ENCODE results near the gene CERS5.
"Not testable (repeated sequence)": the region's sequence is repeated elsewhere in the genome, so short reads cannot be mapped to it uniquely, and the experiment has no call there.

CERS5 gene

GRCh38 chr12:50151047-50151687, 16.0 kb downstream of the CERS5 start:
- POLR2A ChIA-PET: no interaction called here

DNA sequence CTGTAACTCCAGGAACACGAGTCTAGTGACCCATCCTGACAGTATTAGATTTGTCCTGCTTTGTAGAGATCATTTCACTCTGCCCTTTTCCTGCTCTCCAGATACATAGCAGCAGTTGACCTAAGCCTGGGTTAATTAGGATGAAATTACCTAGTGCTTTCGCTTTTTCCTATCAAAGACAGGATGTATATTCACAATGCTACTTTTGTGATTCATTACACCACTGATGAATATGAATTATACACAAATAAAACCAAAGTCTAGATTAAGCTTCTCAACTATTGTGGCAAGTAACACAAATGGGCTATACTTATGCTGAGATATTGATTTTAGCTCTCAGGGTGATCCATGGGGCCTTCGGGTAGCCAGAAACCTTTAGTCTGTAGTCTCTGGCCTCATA, 17.9 kb downstream of the CERS5 start:
- TF ChIP-seq SUZ12 (IDR thresholded peaks at IDR 0.05): no peak
- no peak for TF ChIP-seq L3MBTL2 (conservative IDR thresholded peaks at IDR 0.05)
- TF ChIP-seq SP1 (IDR thresholded peaks at IDR 0.05): no peak
- TF ChIP-seq LEF1 (IDR thresholded peaks at IDR 0.05; ENCODE audit: borderline replicate concordance): no peak
- TF ChIP-seq BHLHE40 (IDR thresholded peaks at IDR 0.05; ENCODE audit: borderline replicate concordance): no peak
- TF ChIP-seq ELF4 (IDR thresholded peaks at IDR 0.05): no peak
- TF ChIP-seq CTBP1 (IDR thresholded peaks at IDR 0.05; ENCODE audit: borderline replicate concordance): no peak
- no peak for TF ChIP-seq NFRKB (IDR thresholded peaks at IDR 0.05)
- TF ChIP-seq FOXM1 (IDR thresholded peaks at IDR 0.05; ENCODE audit: borderline replicate concordance): no peak
- no peak for TF ChIP-seq PKNOX1 (IDR thresholded peaks at IDR 0.05)
- no peak for TF ChIP-seq HDGF (IDR thresholded peaks at IDR 0.05; ENCODE audit: borderline replicate concordance)
- TF ChIP-seq FOXA1 (IDR thresholded peaks at IDR 0.05): no peak
- TF ChIP-seq FOXK2 (IDR thresholded peaks at IDR 0.05): no peak
- no peak for TF ChIP-seq ZNF384 (IDR thresholded peaks at IDR 0.05)
- TF ChIP-seq TARDBP (IDR thresholded peaks at IDR 0.05): no peak
- TF ChIP-seq ARNT (IDR thresholded peaks at IDR 0.05): no peak
- POLR2A ChIA-PET: interaction anchor here (0.9 to 1.4 kb wide), 3 partner anchors 18 to 65 kb away, joined by 3 to 4 read pairs (median 3); partner anchors contain the start of gene CERS5
- CTCF ChIA-PET: interaction anchor here (0.7 kb wide), 1 partner anchor 37 kb away, joined by 3 read pairs; the partner anchor contains the start of gene COX14
- no peak for DNase-seq (ENCODE audit: extremely low spot score)

More at GRCh38 chr12:50151047-50151687, 16.0 kb downstream of the CERS5 start:
- CTCF ChIA-PET: no interaction called here
- no peak for TF ChIP-seq NFRKB (IDR thresholded peaks at IDR 0.05)
- TF ChIP-seq FOXK2 (IDR thresholded peaks at IDR 0.05): no peak
- TF ChIP-seq L3MBTL2 (conservative IDR thresholded peaks at IDR 0.05): no peak
- TF ChIP-seq FOXM1 (IDR thresholded peaks at IDR 0.05; ENCODE audit: borderline replicate concordance): no peak
- no peak for TF ChIP-seq SUZ12 (IDR thresholded peaks at IDR 0.05)
- no peak for TF ChIP-seq SP1 (IDR thresholded peaks at IDR 0.05)
- no peak for TF ChIP-seq ZNF384 (IDR thresholded peaks at IDR 0.05)
- TF ChIP-seq HDGF (IDR thresholded peaks at IDR 0.05; ENCODE audit: borderline replicate concordance): no peak
- TF ChIP-seq ELF4 (IDR thresholded peaks at IDR 0.05): no peak
- no peak for TF ChIP-seq LEF1 (IDR thresholded peaks at IDR 0.05; ENCODE audit: borderline replicate concordance)
- TF ChIP-seq PKNOX1 (IDR thresholded peaks at IDR 0.05): no peak
- TF ChIP-seq CTBP1 (IDR thresholded peaks at IDR 0.05; ENCODE audit: borderline replicate concordance): no peak
- no peak for TF ChIP-seq ARNT (IDR thresholded peaks at IDR 0.05)
- no peak for DNase-seq (ENCODE audit: extremely low spot score)

DNA sequence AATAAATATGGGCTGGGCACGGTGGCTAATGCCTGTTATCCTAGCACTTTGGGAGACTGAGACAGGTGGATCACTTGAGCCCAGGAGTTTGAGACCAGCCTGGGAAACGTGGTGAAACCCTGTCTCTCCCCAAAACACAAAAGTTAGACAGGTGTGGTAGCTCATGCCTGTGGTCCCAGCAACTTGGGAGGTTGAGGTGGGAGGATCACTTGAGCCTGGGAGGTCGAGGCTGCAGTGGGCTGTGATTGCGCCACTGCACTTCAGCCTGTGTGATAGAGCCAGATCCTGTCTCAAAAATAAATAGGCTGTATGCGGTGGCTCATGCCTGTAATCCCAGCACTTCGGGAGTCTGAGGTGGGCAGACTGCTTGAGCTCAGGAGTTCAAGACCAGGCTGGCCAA, 19.2 kb downstream of the CERS5 start:
- POLR2A ChIA-PET: interaction anchor here (1.4 kb wide), 1 partner anchor 19 kb away, joined by 3 read pairs; the partner anchor contains the start of gene CERS5

DNA sequence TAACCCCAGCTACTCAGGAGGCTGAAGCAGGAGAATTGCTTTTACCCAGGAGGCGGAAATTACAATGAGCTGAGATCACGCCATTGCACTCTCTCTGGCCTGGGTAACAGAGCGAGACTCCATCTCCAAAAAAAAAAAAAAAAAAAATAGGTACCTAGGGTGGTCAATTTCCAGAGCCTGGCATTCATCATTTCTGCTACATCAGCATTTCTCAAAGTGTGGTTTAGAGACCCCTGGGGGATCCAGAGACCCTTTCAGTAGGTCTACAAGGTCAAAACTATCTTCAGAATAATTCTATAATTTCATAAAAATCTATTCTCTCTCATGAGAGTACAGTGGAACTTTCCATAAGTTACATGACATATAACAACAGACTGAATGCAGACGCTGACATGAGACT, 19.9 kb downstream of the CERS5 start:
- ChIA-PET POLR2A (no interaction called here), CTCF (no interaction called here)
- TF ChIP-seq PKNOX1 (IDR thresholded peaks at IDR 0.05): no peak
- TF ChIP-seq ARNT (IDR thresholded peaks at IDR 0.05): no peak
- TF ChIP-seq ZNF384 (IDR thresholded peaks at IDR 0.05): no peak
- TF ChIP-seq TARDBP (IDR thresholded peaks at IDR 0.05): no peak
- TF ChIP-seq SUZ12 (IDR thresholded peaks at IDR 0.05): no peak
- no peak for TF ChIP-seq CTBP1 (IDR thresholded peaks at IDR 0.05; ENCODE audit: borderline replicate concordance)
- no peak for TF ChIP-seq SP1 (IDR thresholded peaks at IDR 0.05)
- no peak for TF ChIP-seq FOXA1 (IDR thresholded peaks at IDR 0.05)
- no peak for TF ChIP-seq NFRKB (IDR thresholded peaks at IDR 0.05)
- no peak for TF ChIP-seq HDGF (IDR thresholded peaks at IDR 0.05; ENCODE audit: borderline replicate concordance)
- no peak for TF ChIP-seq L3MBTL2 (conservative IDR thresholded peaks at IDR 0.05)
- TF ChIP-seq FOXK2 (IDR thresholded peaks at IDR 0.05): no peak
- no peak for TF ChIP-seq BHLHE40 (IDR thresholded peaks at IDR 0.05; ENCODE audit: borderline replicate concordance)
- no peak for TF ChIP-seq LEF1 (IDR thresholded peaks at IDR 0.05; ENCODE audit: borderline replicate concordance)
- TF ChIP-seq FOXM1 (IDR thresholded peaks at IDR 0.05; ENCODE audit: borderline replicate concordance): no peak
- no peak for TF ChIP-seq ELF4 (IDR thresholded peaks at IDR 0.05)
- DNase-seq (ENCODE audit: extremely low spot score): no peak

More for the DNA sequence above, 19.2 kb downstream of the CERS5 start:
- CTCF ChIA-PET; DNase-seq (ENCODE audit: extremely low spot score): not testable (repeated sequence)

GRCh38 chr12:50145439-50145838, 21.7 kb downstream of the CERS5 start:
- CTCF ChIA-PET: interaction anchor here (1.0 to 1.1 kb wide), 2 partner anchors 22 to 34 kb away, joined by 3 read pairs; partner anchors contain the start of genes CERS5 and COX14
- TF ChIP-seq CTBP1 (IDR thresholded peaks at IDR 0.05; ENCODE audit: borderline replicate concordance) (no peak), ELF4 (IDR thresholded peaks at IDR 0.05) (no peak), SUZ12 (IDR thresholded peaks at IDR 0.05) (no peak), PKNOX1 (IDR thresholded peaks at IDR 0.05) (no peak), TARDBP (IDR thresholded peaks at IDR 0.05) (no peak), LEF1 (IDR thresholded peaks at IDR 0.05; ENCODE audit: borderline replicate concordance) (no peak), L3MBTL2 (conservative IDR thresholded peaks at IDR 0.05) (no peak), BHLHE40 (IDR thresholded peaks at IDR 0.05; ENCODE audit: borderline replicate concordance) (no peak), ZNF384 (IDR thresholded peaks at IDR 0.05) (no peak), FOXK2 (IDR thresholded peaks at IDR 0.05) (no peak), ARNT (IDR thresholded peaks at IDR 0.05) (no peak), HDGF (IDR thresholded peaks at IDR 0.05; ENCODE audit: borderline replicate concordance) (no peak), NFRKB (IDR thresholded peaks at IDR 0.05) (no peak), FOXM1 (IDR thresholded peaks at IDR 0.05; ENCODE audit: borderline replicate concordance) (no peak), FOXA1 (IDR thresholded peaks at IDR 0.05) (no peak), SP1 (IDR thresholded peaks at IDR 0.05) (no peak)
- DNase-seq (ENCODE audit: extremely low spot score): no peak
- POLR2A ChIA-PET: no interaction called here

Measured in HEK293T (cell line).